ENCODE data around the gene CEPT1. TPM values are rescaled to one million over a fixed set of nuclear protein-coding genes. Genes with fewer than 3 reads are reported as not detected.
A peak's percentile ranks its signal among the peaks of the same experiment; 100 is the strongest.
"Not testable (repeated sequence)": the region's sequence is repeated elsewhere in the genome, so short reads cannot be mapped to it uniquely, and the experiment has no call there.

The CEPT1 gene
- total RNA-seq = 10 to 100 TPM; 55.9 to 59.9 TPM
- 10 to 100 TPM; 18.0 to 28.6 (median 27.2) TPM for polyA plus RNA-seq
- 34.0 to 64.7 (median 53.7) reads per million in 6 experiments for total RNA-seq

DNA sequence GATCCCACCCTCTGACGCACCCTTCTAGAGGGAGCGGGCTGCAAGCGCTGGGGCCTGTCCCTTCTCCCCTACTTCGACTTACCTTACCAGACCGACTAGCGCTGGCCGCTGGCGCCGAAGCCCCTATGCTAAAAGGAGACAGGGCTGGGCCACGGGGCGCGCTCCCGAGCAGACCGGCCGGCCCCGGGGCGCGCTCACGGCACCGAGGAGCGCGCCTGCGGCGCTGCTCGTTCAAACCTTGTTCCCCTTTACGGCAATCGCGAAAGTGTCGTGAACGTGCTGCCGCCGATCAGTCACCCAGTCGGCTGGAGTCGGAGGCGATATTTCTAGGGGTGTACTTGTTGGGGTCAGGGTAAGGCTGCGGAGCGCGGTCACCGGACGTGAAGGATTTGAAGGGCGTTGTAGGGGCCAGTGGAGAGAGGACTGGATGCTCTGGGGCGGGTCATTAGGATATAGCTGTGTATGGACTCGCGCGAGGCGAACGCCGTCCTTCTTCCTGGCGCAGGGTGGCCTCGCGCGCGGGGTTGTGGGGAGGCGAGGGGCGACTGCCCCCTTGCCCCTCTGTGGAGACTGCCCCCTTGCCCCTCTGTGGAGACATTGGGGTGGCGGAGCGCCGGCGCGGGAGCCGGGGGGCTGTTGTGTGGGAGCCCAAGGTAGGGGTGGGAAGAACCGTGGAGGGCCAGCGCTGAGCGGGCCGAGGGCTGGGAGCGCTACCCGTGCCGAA is at the start of gene CEPT1, which contains the start of gene DRAM2:
TSS of gene CEPT1 (plus strand) at position 268 of the 724 bp plus-strand sequence. CDS start 7,492 bp downstream, outside the sequence.
TSS of gene DRAM2 (minus strand) at position 138 of the 724 bp plus-strand sequence. CDS start 8,539 bp downstream, outside the sequence.
- Mint-ChIP-seq H3K27me3 (no peaks in the 10 kb centered on the region), H3K9me3 (no peaks in the 10 kb centered on the region), H3K4me1 (peaks cover 20 to 73% (median 53%) of the 10 kb centered on the region in 4 donors), H3K27ac (peak within 1 kb of the TSS; percentile 96 to 100 (median 98)), H3K4me3 (peak within 1 kb of the TSS; percentile 91 to 100 (median 100)), H3K36me3 (peaks cover 0 to 28% (median 6%) of the 10 kb centered on the region in 3 donors)
- ATAC-seq = peak; percentile 69 to 73
- DNase-seq = peak; percentile 86 to 94 (median 92)
- POLR2A ChIA-PET = interaction anchor here (0.7 to 4.8 kb wide), 17 partner anchors 9 to 265 kb away, joined by 3 to 22 read pairs (median 9); no protein-coding TSS in a partner anchor

- H3K4me3 Mint-ChIP-seq, ATAC-seq, H3K4me1 Mint-ChIP-seq, DNase-seq, POLR2A ChIA-PET, H3K27me3 Mint-ChIP-seq: not testable (repeated sequence)
- peaks cover 0 to 55% (median 10%) of the 10 kb centered on the region in 3 donors for H3K36me3 Mint-ChIP-seq
- H3K27ac Mint-ChIP-seq = peak overlapping the region in 1 of 10 donors; percentile 4
- peaks cover 8 to 77% (median 47%) of the 10 kb centered on the region in 9 donors for H3K9me3 Mint-ChIP-seq
Observed at GRCh38 chr1:111095421-111095820, 44.6 kb upstream of the CEPT1 start.

DNA sequence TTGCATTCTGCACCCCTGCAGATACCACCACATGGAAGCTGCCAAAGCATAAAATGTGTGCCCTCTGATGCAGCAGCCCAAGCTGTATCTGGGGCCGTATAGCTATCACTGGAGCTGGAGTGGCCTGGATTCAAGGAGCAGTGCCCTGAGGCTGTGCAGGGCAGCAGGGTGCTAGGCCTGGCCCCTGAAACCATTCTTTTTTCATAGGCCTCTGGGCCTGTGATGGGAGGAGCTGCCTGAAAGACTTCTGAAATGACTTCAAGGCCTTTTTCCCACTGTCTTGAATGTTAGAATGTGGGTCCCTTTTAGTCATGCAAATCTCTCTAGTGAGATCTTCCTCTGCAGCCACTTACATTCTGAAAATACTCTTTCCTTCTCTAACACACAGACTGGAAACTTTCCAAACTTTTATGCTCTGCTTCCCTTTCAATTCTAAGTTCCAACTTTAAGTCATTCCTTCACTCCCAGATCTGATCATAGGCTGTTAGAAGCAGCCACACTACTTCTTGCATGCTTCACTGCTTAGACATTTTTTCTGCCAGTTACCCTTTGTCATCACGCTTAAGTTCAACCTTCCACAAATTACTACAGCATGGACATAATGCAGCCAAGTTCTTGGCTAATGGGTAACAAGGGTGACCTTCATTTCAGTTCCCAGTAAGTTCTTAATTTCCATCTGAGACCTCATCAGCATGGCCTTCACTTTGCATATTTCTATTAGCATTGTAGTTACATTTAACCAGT is 42.5 kb upstream of the CEPT1 start:
- Mint-ChIP-seq H3K36me3 (peaks cover 0 to 64% (median 10%) of the 10 kb centered on the region in 3 donors), H3K9me3 (peaks cover 8 to 89% (median 59%) of the 10 kb centered on the region in 9 donors), H3K4me3 (no peak overlapping the region), H3K27ac (no peak overlapping the region), H3K27me3 (peaks cover 0 to 4% (median 0%) of the 10 kb centered on the region in 5 donors), H3K4me1 (no peaks in the 10 kb centered on the region)
- DNase-seq (no peak), ATAC-seq (no peak)
- POLR2A ChIA-PET = no interaction called here

DNA sequence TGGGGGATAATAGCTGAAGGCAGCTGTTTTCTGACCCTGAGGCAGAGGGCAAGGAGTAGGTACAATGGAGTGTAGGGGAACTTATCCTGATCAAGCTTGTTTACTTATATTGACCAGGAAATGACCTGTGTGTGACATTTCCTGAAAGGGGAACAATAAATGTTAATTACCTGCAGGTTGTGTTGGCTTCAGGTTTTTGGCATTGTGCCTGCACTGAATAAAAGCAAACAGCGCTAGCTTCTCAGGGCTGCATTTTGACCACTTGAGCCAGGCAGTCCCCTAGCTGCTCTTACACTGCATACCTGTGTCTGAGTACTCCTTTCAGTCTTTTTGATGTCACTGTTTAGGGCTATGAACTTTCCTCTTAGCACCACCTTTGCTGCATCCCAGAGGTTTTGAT is 40.7 kb upstream of the CEPT1 start:
- H3K36me3 Mint-ChIP-seq = peaks cover 0 to 73% (median 9%) of the 10 kb centered on the region in 3 donors
- POLR2A ChIA-PET = no interaction called here
- H3K4me1 Mint-ChIP-seq = no peaks in the 10 kb centered on the region
- H3K27ac Mint-ChIP-seq = no peak overlapping the region
- ATAC-seq = no peak
- H3K4me3 Mint-ChIP-seq = no peak overlapping the region
- H3K27me3 Mint-ChIP-seq = no peaks in the 10 kb centered on the region
- peaks cover 8 to 86% (median 56%) of the 10 kb centered on the region in 9 donors for H3K9me3 Mint-ChIP-seq
- no peak for DNase-seq

GRCh38 chr1:111101854-111102642 is 38.0 kb upstream of the CEPT1 start:
- no peaks in the 10 kb centered on the region for H3K27me3 Mint-ChIP-seq
- no peak overlapping the region for H3K4me3 Mint-ChIP-seq
- POLR2A ChIA-PET = no interaction called here
- no peak for ATAC-seq
- H3K4me1 Mint-ChIP-seq = no peaks in the 10 kb centered on the region
- H3K9me3 Mint-ChIP-seq = peaks cover 10 to 59% (median 39%) of the 10 kb centered on the region in 9 donors
- H3K27ac Mint-ChIP-seq = no peak overlapping the region
- DNase-seq = no peak
- peaks cover 0 to 71% (median 10%) of the 10 kb centered on the region in 3 donors for H3K36me3 Mint-ChIP-seq

DNA sequence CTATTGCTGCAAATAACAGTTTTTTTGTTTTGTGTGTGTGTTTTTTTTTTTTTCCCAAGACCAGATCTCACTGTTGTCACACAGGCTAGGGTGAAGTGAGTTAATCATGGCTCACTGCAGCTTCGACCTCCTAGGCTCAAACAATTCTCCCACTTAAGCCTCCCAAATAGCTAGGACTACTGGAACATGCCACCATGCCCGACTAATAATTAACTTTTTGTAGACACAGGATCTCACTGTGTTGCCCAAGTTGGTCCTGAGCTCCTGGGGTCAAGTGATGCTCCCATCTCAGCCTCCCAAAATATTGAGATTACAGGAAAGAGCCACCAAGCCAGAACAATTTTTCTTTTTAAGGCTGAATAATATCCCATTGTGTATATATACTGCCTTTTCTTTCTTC is 35.0 kb upstream of the CEPT1 start:
- Mint-ChIP-seq H3K4me3 (no peak overlapping the region), H3K27me3 (no peaks in the 10 kb centered on the region), H3K4me1 (no peaks in the 10 kb centered on the region), H3K27ac (no peak overlapping the region), H3K36me3 (peaks cover 0 to 50% (median 19%) of the 10 kb centered on the region in 3 donors), H3K9me3 (peaks cover 10 to 58% (median 27%) of the 10 kb centered on the region in 9 donors)
- POLR2A ChIA-PET = no interaction called here
- no peak for ATAC-seq
- DNase-seq = no peak

DNA sequence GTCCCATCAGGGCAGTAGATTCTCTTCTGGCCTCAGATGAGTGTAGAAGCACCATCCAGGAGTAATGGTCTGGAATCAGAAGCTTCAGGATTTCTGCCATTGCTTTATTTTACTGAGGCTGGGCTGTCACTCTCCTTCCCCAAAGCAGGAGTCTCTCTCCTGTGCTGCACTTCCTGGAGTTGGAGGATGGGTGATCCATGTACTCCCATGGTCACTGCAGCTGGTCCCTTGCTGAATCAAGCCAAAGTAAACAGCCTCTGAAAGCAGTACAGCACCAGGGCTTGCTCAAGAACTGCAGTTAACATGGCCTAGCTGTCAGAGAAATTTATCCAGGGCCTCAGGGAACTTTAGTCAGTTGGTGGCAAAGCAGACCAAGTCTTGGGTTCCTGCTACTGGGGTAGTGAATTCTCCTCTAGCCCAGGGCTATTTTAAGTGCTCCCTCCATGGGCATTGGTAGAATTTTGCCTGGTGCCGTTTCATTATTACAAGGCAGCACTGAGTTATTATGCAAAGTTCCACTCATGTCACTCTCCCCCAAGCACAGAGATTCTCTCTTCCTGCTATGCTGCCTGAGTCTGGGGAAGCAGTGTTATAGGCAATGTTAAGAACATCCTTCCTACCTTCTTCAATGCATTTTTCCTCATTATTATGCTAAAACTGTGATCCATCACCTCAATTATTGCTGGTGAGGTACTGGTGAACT is 29.7 kb upstream of the CEPT1 start:
- Mint-ChIP-seq H3K27me3 (no peaks in the 10 kb centered on the region), H3K4me1 (no peaks in the 10 kb centered on the region), H3K4me3 (no peak overlapping the region), H3K27ac (no peak overlapping the region), H3K9me3 (peaks cover 0 to 28% (median 10%) of the 10 kb centered on the region in 9 donors), H3K36me3 (peaks cover 12 to 15% (median 13%) of the 10 kb centered on the region in 3 donors)
- POLR2A ChIA-PET = no interaction called here
- ATAC-seq (no peak), DNase-seq (no peak)

DNA sequence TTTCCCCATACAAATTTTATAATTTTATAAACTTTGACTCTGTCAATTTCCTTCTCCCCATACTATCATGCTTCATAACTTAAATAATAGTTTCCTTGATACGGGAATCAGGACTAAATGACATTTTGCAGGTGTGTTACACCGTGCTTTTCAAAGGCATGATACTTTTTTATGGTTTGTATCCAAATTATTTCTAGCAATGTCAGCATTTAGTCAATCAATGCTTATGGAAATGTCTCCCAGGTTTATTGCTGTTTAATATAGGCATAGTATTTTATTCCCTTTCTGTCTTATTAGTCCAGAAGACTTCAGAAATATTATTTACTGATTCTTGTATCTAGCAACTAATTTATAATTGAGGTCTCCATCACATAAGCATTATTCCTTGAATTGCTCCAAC is 23.5 kb upstream of the CEPT1 start:
- POLR2A ChIA-PET = no interaction called here
- H3K27ac Mint-ChIP-seq = no peak overlapping the region
- H3K4me1 Mint-ChIP-seq = peaks cover 0 to 2% (median 0%) of the 10 kb centered on the region in 4 donors
- no peak overlapping the region for H3K4me3 Mint-ChIP-seq
- H3K36me3 Mint-ChIP-seq = peaks cover 0 to 54% (median 13%) of the 10 kb centered on the region in 3 donors
- ATAC-seq (no peak), DNase-seq (no peak)
- H3K9me3 Mint-ChIP-seq = no peaks in the 10 kb centered on the region
- H3K27me3 Mint-ChIP-seq = no peaks in the 10 kb centered on the region

DNA sequence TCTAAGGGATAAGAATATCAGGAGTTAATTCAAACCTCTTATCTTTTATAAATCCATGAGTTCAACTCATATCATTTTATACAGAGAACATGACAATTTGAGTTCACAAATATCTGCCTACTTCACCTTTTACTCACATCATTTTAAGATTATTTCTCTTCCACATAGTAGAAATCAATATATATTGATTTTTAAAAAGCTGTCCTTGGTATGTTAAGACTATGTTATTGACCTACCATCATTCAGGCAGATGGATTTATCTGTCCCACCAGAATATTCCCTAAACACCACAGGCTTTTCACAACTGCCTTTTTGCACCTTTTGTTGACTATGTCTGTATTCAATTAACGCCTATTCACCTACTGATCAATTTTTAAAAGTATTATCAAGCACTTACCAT is 13.7 kb upstream of the CEPT1 start:
- Mint-ChIP-seq H3K36me3 (peaks cover 8 to 80% (median 28%) of the 10 kb centered on the region in 3 donors), H3K4me3 (no peak overlapping the region), H3K4me1 (peaks cover 9 to 66% (median 21%) of the 10 kb centered on the region in 4 donors), H3K27ac (peak overlapping the region in 4 of 10 donors; percentile 15 to 88 (median 44)), H3K9me3 (no peaks in the 10 kb centered on the region), H3K27me3 (no peaks in the 10 kb centered on the region)
- ATAC-seq (no peak), DNase-seq (no peak)
- POLR2A ChIA-PET = interaction anchor here (0.8 kb wide), 1 partner anchor 17 kb away, joined by 3 read pairs; no protein-coding TSS in a partner anchor

DNA sequence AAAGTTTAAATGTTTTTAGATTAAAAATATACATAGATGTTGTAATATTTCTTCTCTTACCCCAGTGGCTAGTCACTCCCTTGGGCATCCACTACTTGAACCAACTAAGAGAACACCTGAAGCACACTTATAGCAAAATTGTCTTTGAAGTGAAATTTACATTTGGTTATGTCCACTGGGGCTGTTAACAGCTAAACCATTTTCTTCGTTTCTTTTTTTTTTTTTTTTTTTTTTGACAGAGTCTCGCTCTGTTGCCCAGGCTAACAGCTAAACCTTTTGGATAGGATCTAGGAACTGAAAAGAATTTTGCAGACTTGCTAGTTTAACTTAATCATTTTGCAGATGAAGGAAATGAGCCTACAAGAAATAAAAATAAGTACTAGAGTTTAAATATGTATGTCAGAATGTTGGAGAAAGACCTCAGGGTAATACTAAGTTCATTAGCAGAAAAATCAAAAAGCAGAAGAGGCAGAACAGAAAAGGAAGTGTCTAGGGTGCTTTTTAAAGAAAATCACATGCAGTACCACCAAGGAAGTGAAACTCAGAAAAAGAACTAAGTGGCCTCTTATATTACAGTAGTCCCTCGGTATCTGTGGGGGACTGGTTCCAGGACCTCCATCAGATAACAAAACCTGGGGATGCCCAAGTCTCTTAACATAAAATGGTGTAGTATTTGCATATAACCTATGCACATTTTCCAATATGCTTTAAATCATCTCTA is 11.9 kb upstream of the CEPT1 start:
- no peaks in the 10 kb centered on the region for H3K27me3 Mint-ChIP-seq
- DNase-seq = no peak
- H3K4me3 Mint-ChIP-seq = peak overlapping the region in 1 of 10 donors; percentile 9
- peaks cover 14 to 70% (median 27%) of the 10 kb centered on the region in 4 donors for H3K4me1 Mint-ChIP-seq
- ATAC-seq = peak in 1 of 2 donors; percentile 54
- H3K27ac Mint-ChIP-seq = peak overlapping the region in 6 of 10 donors; percentile 2 to 88 (median 9)
- POLR2A ChIA-PET = interaction anchor here (1.1 kb wide), 1 partner anchor 11 kb away, joined by 7 read pairs; the partner anchor contains the start of genes CEPT1 and DRAM2
- peaks cover 0 to 77% (median 27%) of the 10 kb centered on the region in 3 donors for H3K36me3 Mint-ChIP-seq
- no peaks in the 10 kb centered on the region for H3K9me3 Mint-ChIP-seq

DNA sequence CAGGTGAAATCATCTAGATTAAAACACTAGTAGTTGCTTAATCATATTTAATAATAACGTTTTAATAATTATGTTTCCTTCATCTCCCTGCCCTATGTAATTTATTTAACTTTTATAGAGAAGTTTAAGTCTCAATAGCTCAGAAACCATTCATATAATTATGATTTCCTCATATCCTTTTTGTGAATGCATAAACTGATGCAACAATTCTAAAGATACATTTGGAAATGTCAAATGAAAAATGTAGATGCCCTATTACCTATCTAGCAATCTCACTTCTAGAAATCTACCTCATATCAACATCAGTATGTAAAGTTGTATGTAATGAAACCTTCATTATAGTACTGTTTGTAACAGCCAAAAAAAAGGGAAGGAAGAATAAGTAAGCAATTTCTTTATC is 10.6 kb upstream of the CEPT1 start:
- Mint-ChIP-seq H3K4me1 (peaks cover 15 to 73% (median 32%) of the 10 kb centered on the region in 4 donors), H3K4me3 (peak overlapping the region in 1 of 10 donors; percentile 4), H3K36me3 (peaks cover 0 to 70% (median 23%) of the 10 kb centered on the region in 3 donors), H3K27me3 (no peaks in the 10 kb centered on the region), H3K9me3 (no peaks in the 10 kb centered on the region), H3K27ac (peak overlapping the region in 6 of 10 donors; percentile 4 to 88 (median 34))
- DNase-seq (no peak), ATAC-seq (no peak)
- POLR2A ChIA-PET = interaction anchor here (0.6 kb wide), 1 partner anchor 10 kb away, joined by 3 read pairs; no protein-coding TSS in a partner anchor
